Measurements from ENCODE around the gene RASA2. TPM values are rescaled to one million over a fixed set of nuclear protein-coding genes. Genes with fewer than 3 reads are reported as not detected.

RASA2 gene
- total RNA-seq, 1 experiment from 2014 or later, result 26.7 TPM

GRCh38 chr3:141537856-141538255 is 51.0 kb downstream of the RASA2 start:
- Histone ChIP-seq H3K27me3 (replicated peaks; ENCODE audit: control insufficient read depth, insufficient read depth, low read length) (no peaks in the 10 kb centered on the region), H3K36me3 (ENCODE audit: control insufficient read depth, insufficient read depth, low read length) (peaks cover 1% of the 10 kb centered on the region; the same call in 1 of the 2 replicates), H3K4me1 (0 out of 2 replicates have a peak, but pooled peaks cover 4% of the 10 kb centered on the region), H3K9me3 (no peaks in the 10 kb centered on the region), H3K4me3 (ENCODE audit: low read depth, low read length) (no peak overlapping the region)
- Mint-ChIP-seq H3K36me3 (ENCODE audit: insufficient read depth, unreplicated experiment) (peaks cover 35% of the 10 kb centered on the region), H3K4me1 (ENCODE audit: low read depth, unreplicated experiment) (no peaks in the 10 kb centered on the region), H3K4me3 (ENCODE audit: unreplicated experiment) (no peak overlapping the region), H3K9me3 (ENCODE audit: unreplicated experiment) (peaks cover 11% of the 10 kb centered on the region), H3K27me3 (ENCODE audit: insufficient read depth, unreplicated experiment) (no peaks in the 10 kb centered on the region), H3K27ac (ENCODE audit: unreplicated experiment) (no peak overlapping the region)
- no peak for DNase-seq
- no TSS peak for BruUV-seq (replicated peaks)
- intact Hi-C loops (cut with micrococcal nuclease; ENCODE audit: unreplicated experiment), result no loop called here
- TF ChIP-seq, protein P1, sequence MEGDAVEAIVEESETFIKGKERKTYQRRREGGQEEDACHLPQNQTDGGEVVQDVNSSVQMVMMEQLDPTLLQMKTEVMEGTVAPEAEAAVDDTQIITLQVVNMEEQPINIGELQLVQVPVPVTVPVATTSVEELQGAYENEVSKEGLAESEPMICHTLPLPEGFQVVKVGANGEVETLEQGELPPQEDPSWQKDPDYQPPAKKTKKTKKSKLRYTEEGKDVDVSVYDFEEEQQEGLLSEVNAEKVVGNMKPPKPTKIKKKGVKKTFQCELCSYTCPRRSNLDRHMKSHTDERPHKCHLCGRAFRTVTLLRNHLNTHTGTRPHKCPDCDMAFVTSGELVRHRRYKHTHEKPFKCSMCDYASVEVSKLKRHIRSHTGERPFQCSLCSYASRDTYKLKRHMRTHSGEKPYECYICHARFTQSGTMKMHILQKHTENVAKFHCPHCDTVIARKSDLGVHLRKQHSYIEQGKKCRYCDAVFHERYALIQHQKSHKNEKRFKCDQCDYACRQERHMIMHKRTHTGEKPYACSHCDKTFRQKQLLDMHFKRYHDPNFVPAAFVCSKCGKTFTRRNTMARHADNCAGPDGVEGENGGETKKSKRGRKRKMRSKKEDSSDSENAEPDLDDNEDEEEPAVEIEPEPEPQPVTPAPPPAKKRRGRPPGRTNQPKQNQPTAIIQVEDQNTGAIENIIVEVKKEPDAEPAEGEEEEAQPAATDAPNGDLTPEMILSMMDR (IDR thresholded peaks at IDR 0.05; ENCODE audit: insufficient read depth in 1 of 2, low read depth in 1 of 2, low read length in 1 of 2, severe bottlenecking in 1 of 2, unreplicated experiment in 1 of 2), result no peak
- ChIA-PET CTCF (no interaction called here), POLR2A (no interaction called here)

DNA sequence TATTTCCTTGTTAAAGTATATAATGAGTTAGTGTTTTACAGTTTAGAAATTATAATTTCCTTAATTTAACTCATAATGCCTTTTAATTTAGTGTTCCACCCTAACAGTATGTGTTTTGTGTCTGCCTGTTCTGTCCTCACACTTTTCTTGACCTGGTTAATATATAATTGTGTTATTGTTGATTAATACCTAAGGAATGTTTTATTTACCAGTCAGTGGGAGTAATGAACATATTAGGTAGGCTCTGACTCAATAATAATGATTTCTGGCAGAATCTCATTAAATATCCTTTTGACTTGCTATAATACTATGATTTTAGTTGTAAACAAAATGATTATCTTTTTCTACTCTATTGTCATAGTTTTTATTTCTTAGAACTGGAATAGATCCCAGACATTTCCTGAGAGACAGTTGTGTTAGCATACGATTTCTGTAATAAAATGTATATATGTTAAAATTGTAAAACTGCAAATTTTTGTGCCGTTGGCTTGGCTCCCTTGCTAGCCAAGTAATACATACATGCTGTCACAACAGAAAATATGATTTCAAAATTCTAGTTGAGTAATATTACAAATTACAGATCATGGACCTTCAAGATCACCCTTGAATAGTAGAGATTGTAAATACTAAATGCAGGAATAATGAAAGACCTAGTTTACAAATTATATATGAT is 51.9 kb downstream of the RASA2 start:
- TF ChIP-seq, protein P1 (IDR thresholded peaks at IDR 0.05; ENCODE audit: insufficient read depth in 1 of 2, low read depth in 1 of 2, low read length in 1 of 2, severe bottlenecking in 1 of 2, unreplicated experiment in 1 of 2), result no peak
- no peaks in the 10 kb centered on the region for H3K27me3 Mint-ChIP-seq (ENCODE audit: insufficient read depth, unreplicated experiment)
- intact Hi-C loops (cut with micrococcal nuclease; ENCODE audit: unreplicated experiment), result no loop called here
- POLR2A ChIA-PET, result no interaction called here
- Histone ChIP-seq H3K4me3 (ENCODE audit: low read depth, low read length) (no peak overlapping the region), H3K27me3 (replicated peaks; ENCODE audit: control insufficient read depth, insufficient read depth, low read length) (no peaks in the 10 kb centered on the region), H3K4me1 (0 out of 2 replicates have a peak, but pooled peaks cover 4% of the 10 kb centered on the region), H3K9me3 (no peaks in the 10 kb centered on the region), H3K36me3 (ENCODE audit: control insufficient read depth, insufficient read depth, low read length) (peaks cover 1% of the 10 kb centered on the region; the same call in 1 of the 2 replicates)
- no TSS peak for BruUV-seq (replicated peaks)
- H3K4me3 Mint-ChIP-seq (ENCODE audit: unreplicated experiment), result no peak overlapping the region
- H3K9me3 Mint-ChIP-seq (ENCODE audit: unreplicated experiment), result peaks cover 11% of the 10 kb centered on the region
- no peak overlapping the region for H3K27ac Mint-ChIP-seq (ENCODE audit: unreplicated experiment)
- no peaks in the 10 kb centered on the region for H3K4me1 Mint-ChIP-seq (ENCODE audit: low read depth, unreplicated experiment)
- no peak for DNase-seq
- H3K36me3 Mint-ChIP-seq (ENCODE audit: insufficient read depth, unreplicated experiment), result peaks cover 43% of the 10 kb centered on the region
- CTCF ChIA-PET, result no interaction called here

- TF ChIP-seq, protein P1 (IDR thresholded peaks at IDR 0.05; ENCODE audit: insufficient read depth in 1 of 2, low read depth in 1 of 2, low read length in 1 of 2, severe bottlenecking in 1 of 2, unreplicated experiment in 1 of 2), result no peak
- 0 out of 2 replicates have a peak, but pooled peaks cover 4% of the 10 kb centered on the region for H3K4me1 ChIP-seq
- peaks cover 1% of the 10 kb centered on the region; the same call in 1 of the 2 replicates for H3K36me3 ChIP-seq (ENCODE audit: control insufficient read depth, insufficient read depth, low read length)
- no peaks in the 10 kb centered on the region for H3K9me3 ChIP-seq
- H3K4me3 ChIP-seq (ENCODE audit: low read depth, low read length), result no peak overlapping the region
- H3K9me3 Mint-ChIP-seq (ENCODE audit: unreplicated experiment), result peaks cover 14% of the 10 kb centered on the region
- H3K36me3 Mint-ChIP-seq (ENCODE audit: insufficient read depth, unreplicated experiment), result peaks cover 50% of the 10 kb centered on the region
- ChIA-PET POLR2A (no interaction called here), CTCF (no interaction called here)
- no peak overlapping the region for H3K4me3 Mint-ChIP-seq (ENCODE audit: unreplicated experiment)
- no peaks in the 10 kb centered on the region for H3K27me3 Mint-ChIP-seq (ENCODE audit: insufficient read depth, unreplicated experiment)
- DNase-seq, result no peak
- intact Hi-C loops (cut with micrococcal nuclease; ENCODE audit: unreplicated experiment), result no loop called here
- BruUV-seq (replicated peaks), result no TSS peak
- H3K27ac Mint-ChIP-seq (ENCODE audit: unreplicated experiment), result no peak overlapping the region
- H3K4me1 Mint-ChIP-seq (ENCODE audit: low read depth, unreplicated experiment), result no peaks in the 10 kb centered on the region
- no peaks in the 10 kb centered on the region for H3K27me3 ChIP-seq (replicated peaks; ENCODE audit: control insufficient read depth, insufficient read depth, low read length)
These were observed 52.8 kb downstream of the RASA2 start for GRCh38 chr3:141539431-141540187.

Data from Caco-2 (cell line).